Right lung (tissue), 10 donors: ENCODE measurements around the gene PPP1R36. TPM values are rescaled to one million over a fixed set of nuclear protein-coding genes. Genes with fewer than 3 reads are reported as not detected.
"Not testable (repeated sequence)": the region's sequence is repeated elsewhere in the genome, so short reads cannot be mapped to it uniquely, and the experiment has no call there.

ENCODE experiments used
- DNase-seq, 2 donors: peaks; one replicate each; pipeline ENCODE4 v3.0.0-alpha.2; 2013
- long read RNA-seq, 8 donors: transcript quantifications; one replicate each; lab custom pipeline, GENCODE V29; 2026
- polyA plus RNA-seq, 5 donors: library from polyadenylated mRNA; unstranded; fragments of 120-200 nt; gene quantifications; one replicate each; pipeline versions ENCODE4 v1.2.1 to v1.2.3, GENCODE V29; 2013; ENCODE audit warnings: inconsistent platforms in 1 of 5, low replicate concordance in 1 of 5; ENCODE audit not compliant: insufficient read length in 5 of 5, insufficient read depth in 1 of 5

PPP1R36 gene
- under 1 TPM; 0.42 to 1.00 (median 0.68) TPM for polyA plus RNA-seq
- long read RNA-seq, donor 1: 0 reads
- long read RNA-seq, donor 2: 0 reads
- long read RNA-seq, donor 3: 0 reads
- long read RNA-seq, donor 4: 0 reads
- long read RNA-seq, donor 5: 0 reads
- long read RNA-seq, donor 6: 0 reads
- long read RNA-seq, donor 7, partial matches to known transcripts: 0 of 1 reads
- long read RNA-seq, donor 7, other reads (novel, unspliced or antisense): 0 of 1 reads
- long read RNA-seq, donor 8: 0 reads

DNA sequence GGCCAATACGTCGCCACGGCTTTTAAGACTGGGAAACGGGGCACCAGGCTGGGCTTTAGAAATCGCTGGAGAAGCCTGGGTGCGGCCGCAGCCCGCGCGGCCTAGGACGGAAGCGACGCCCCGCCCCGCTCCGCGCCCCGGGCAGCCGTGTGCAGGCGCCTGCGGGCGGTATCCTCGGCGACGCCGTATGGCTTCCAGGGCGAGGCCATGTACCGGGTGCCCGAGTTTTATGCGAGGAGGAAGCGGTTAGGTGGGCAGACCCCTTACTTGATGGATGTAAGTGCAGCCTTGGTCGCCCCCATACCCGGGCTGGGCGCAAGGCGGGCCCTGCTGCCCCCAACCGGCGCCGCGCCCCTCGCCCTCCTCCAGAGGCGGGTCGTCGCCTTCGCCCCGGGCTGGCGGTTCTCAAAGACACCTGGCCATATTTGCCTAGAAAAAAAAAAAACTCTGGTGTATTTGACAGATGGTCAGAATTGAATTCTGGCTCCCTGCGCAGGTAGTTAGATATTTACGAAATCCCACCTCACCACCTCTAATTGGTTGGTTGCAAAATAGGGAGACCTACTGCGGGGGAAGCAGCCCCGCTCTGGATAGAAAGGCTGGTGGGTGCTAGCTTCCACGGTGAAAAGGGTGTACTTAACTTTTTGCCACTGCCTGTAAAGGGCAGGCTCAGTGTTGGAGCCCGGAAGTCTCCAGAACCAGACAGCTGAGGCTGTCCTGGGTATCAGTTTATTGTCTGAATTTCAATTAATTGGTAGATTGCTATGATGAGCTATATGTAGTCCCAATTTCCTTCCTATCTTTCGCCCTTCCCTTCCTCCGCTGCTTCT lies at the start of gene PPP1R36:
Gene PPP1R36, plus strand, starts transcription at position 171 of the 830 bp plus-strand sequence. Its CDS starts 37 bp downstream, at position 208.
- DNase-seq: no peak

- DNase-seq: no peak
These were observed 49.7 kb upstream of the PPP1R36 start for GRCh38 chr14:64500088-64500487.

DNA sequence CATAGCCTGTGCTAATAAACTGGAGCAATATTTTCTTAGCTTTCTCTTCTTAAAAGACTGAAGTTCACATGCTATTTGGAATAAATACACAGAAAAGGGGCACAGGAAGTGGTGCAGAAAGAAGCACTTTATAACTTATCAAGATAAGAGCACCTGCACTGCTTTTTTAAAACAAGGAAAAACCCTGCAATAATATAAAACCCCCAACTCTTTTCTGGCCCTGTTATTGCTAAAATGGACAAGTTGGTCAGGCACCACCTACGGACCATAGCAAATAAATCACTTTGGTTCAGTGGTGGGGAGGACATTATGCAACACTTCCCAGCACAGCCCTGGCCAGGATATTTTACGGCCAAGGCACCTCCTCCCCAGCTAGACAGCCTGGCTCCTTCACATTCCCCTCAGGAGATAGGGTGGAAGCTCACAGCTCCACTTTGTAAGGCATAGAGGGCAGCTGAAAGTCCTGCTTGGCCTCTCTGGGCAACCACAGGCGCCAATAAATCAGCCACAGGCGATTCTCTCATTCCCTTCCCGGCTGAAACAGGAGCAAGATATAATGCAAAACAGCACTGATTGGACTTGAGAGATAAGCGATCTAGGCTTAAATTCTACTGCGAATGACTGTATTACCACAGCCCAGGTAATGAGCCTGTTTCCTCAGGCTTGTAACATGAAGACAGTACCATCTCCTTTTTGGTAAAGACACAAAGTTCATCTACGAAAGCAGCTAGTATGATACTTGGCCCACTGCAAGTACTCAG lies 48.2 kb upstream of the PPP1R36 start:
- no peak for DNase-seq

- no peak for DNase-seq
These were observed 47.3 kb upstream of the PPP1R36 start for GRCh38 chr14:64502456-64502855.

GRCh38 chr14:64502887-64503433 lies 46.8 kb upstream of the PPP1R36 start:
- DNase-seq: peak in 1 of 2 donors; percentile 41

DNA sequence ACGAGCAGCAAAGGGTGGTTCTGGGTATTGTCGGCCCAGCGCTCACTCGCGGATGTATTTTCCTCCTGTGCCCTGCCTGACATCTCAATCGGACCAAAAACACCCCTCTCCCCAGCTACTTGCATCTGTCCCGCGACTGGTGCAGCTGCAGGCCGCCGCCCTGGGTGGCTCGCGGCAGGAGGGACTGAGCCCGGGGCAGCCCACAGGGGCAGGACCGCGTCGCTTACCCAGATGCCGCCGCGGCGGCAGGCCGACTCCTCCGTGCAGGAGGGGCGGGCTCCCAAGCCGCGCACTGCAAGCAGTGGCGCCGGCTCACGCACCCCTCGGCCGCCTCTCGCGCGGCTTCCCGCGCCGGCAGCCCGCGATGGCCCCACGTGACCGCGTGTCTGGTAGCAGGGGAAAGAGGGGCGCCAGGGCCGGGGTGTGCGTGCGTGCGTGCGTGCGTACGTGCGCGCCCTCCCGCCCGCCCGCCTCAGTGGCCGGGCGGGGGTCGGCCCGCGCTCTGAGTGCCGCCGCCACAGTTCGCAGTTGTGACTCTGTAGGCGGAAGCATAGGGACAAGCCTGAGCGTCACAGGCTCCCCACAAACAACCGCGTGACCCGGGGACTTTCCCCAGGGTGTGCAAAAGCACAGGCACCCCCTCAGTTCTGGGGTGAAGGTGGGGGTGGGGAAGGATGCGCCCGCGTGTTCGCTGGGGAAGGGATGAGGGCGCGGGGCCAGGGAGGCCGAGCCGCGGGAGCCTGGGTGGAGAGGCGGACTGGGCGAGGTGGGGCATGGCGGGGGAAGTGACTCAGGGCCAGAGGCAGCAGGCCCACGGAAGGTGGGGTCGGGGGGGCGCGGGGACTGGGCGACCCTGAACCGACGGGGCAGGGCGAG lies 46.1 kb upstream of the PPP1R36 start, which contains the start of gene ZBTB25:
Gene ZBTB25, minus strand, starts transcription at position 405 of the 876 bp plus-strand sequence. CDS start 13,305 bp downstream, outside the sequence.
- DNase-seq: peak; percentile 91 to 92

DNA sequence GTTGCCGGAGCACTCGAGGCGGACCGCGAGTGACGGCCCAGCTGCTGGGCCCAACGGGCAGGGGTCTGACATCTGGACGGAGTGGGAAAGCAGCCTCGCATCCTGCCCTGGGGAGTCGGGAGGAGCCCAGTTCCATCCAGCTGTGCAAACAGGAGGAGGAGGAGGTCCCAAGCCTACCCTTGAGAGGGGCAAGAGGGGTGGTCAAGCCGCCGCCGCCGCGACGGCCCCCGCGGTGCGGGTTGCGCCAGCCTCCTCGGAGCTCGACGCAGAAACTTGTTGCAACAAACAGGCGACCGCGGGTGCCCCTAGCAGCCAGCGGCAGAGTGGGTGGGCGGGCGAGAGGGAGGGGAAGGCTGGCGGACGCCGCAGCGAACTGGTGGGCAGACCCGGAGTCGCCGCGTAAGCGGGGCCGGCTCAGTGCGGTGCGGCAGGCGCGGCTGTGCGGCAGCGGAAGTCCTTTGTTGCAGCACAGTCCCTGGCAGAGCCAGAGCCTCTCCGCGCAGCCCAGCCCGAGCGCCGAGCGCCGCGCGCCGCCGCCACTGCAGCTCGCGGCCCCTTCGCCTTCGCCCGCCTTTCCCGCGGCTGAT lies 45.4 kb upstream of the PPP1R36 start, which contains the start of gene ZBTB1:
Gene ZBTB1, plus strand, starts transcription at position 461 of the 587 bp plus-strand sequence. CDS start 16,735 bp downstream, outside the sequence.
- DNase-seq: peak; percentile 86 to 88

- peak; percentile 88 for DNase-seq
These were observed 44.6 kb upstream of the PPP1R36 start for GRCh38 chr14:64504897-64505794.

DNA sequence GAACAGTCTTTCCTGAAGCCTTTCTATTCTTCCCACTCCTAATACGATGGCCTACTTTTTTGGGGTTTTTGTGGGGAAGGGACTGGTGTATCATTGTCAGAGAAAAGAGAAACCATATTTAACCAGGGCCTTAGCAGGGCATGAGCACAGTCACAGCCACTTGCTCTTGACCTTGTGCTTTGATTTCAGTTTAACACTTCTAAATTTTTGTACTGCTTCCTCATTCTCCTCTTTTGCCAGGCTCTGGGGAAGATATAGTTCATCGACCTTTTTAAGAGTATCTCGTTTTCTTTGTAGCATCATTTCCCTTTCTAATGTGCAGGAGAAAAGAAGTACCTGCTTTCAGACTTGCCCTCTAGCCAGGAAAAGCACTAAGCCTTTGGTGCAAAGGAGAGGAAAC lies 43.0 kb upstream of the PPP1R36 start:
- no peak for DNase-seq

DNA sequence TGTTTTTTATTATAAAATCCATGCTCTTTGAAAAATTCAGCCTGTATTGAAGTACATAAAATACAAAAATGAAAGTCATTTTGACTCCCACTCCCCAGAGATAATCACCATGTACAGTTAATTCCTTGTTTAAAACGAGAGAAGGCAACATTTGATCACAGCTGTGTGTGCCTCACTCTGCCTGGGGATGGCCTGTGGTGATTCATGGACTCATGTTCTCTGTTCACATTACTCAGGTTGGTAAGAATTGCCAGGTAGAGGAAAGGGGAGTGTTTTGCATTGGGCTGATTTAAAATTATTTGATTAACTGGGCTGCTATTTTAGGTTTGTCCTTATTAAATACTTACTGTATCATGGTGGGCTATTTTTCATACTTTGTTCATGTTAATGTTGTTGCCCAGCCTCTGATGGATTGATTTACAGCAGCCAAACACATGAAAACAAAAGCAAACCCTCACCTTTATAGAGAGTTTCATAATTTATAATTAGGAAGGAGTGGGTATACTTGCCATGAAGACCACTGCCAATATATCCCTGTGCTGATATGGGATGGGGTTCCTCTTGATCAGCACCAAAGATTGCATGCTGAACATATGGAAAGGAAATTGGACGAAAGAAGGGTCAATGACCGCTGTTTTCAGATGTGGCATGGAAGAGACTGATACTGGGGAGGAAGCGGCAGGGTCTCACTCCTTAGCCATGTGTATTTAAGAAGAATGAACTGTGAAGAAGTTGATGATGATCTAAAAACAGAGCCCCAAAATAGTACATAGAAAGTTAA lies 42.2 kb upstream of the PPP1R36 start:
- DNase-seq: no peak

DNA sequence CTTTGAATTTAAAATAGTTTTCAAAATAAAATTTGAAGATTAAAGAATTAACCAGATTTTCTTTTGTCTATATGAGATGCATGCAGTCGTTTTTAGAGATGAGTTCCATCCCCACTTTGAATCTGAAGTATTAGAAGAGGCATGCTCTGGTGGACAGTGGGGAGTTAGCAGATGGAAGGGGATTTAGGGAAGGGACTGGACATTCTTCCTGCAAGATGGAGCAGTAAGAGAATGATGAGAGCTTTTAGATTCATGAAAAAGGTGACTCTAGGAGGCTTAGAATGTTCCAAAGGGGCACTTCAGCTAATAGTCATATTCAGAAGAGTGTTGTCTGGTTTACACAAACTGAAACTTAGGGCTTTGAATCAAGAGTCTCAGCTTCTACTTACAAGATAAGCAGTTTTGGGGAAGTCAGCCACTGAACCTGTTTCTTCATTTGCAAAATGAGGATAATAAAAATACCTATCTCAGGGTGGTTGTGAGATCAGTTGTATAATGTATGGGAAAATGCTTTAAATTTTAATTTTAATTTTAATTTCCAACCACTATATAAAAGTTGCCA lies 41.5 kb upstream of the PPP1R36 start:
- DNase-seq: no peak

GRCh38 chr14:64509036-64509435 lies 40.7 kb upstream of the PPP1R36 start:
- DNase-seq: no peak

DNA sequence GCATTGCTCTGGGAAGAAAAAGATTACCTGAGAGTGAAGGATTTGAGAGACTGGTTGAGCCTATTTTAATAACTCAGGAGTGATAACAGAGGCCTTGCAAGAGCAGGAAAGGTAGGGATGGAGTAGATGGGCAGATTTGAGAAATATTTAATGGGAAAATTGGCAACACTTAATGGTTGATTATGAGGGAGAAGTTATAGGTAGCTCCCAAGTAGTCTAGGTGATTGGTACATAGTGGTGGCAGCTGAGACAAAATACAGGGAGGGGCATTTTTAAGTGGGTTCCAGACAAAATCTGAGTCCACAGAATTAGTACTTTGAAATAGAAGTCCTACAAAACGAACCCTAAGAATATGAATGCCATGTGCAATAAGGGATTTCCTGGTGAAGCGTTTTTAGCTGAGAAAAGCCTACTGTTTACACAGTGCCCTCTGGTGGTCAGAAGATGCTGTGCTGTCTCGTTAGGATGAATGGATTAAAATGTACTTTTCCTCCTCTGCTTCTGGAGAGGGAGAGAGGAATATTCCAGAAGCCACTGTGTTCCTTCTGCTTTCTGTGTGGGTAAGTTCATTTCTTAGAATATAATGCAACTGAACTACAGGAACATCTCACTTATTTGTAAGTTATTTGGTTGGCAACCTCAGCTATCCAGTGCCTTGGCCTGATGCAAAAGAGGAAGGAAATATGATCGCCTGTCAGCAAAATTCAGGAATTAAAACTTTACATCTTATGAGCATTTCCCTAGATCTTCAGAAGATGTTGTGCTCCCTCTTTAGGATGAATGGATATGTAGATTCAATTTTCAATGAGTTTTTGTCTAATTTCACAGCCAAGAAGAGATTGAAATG lies 38.7 kb upstream of the PPP1R36 start:
- peak; percentile 47 to 67 for DNase-seq

GRCh38 chr14:64513271-64513670 lies 36.5 kb upstream of the PPP1R36 start:
- no peak for DNase-seq

- DNase-seq: no peak
These were observed 34.7 kb upstream of the PPP1R36 start for GRCh38 chr14:64515053-64515452.

GRCh38 chr14:64516969-64517368 lies 32.8 kb upstream of the PPP1R36 start:
- DNase-seq: no peak

GRCh38 chr14:64517667-64518066 lies 32.1 kb upstream of the PPP1R36 start:
- DNase-seq: not testable (repeated sequence)
